ENCODE results near the gene RPL10. TPM values are rescaled to one million over a fixed set of nuclear protein-coding genes. Genes with fewer than 3 reads are reported as not detected.

RPL10 gene
- total and polyA plus RNA-seq, 2 of the 13 experiments (the other 11 are each of a cell fraction or from before 2014, with no cell fraction given): 2,381 to 4,713 TPM

DNA sequence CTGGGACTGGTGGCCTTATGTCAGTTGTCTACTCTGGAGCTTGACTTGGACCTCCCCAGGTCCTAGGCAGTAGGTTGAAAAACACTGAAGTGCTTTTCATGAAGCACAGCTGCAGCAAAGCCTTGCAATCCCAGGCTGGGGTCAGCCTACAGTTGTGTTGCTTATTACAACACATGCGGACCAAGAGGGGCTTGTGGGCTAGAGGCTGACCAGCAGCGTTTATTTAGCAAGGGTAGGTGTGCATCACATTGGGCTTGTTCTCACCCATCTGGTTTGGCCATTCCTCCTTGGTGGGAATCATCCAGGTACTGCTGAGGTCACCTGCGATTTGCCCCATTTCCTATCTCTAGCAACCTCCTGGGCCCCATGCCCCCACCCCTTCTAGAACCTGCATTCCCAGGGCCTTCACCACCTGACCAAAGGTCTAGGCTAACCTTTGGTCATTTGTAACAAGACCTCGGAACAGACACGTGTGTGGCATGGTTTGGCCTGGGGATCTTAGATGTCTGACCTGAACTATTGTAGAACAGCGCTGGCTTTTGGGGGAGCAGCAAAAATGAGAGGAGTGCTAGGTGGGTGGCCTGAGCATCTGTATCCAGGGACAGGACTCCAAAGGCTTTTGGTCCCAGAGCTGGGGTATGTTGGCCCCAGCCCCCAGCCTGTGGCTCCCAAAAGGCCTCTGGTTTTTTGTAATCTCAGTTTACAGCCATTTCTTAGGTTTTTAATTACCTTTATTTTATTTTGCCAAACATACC lies 3.0 kb downstream of the RPL10 start (continued):
- TF ChIP-seq ZKSCAN8 (CRISPR knock-in tag; IDR thresholded peaks at IDR 0.05; ENCODE audit: borderline replicate concordance) (no peak), MEF2D (CRISPR knock-in tag; IDR thresholded peaks at IDR 0.05) (no peak), MBNL3 (CRISPR knock-in tag; conservative IDR thresholded peaks at IDR 0.05) (no peak), IRX3 (CRISPR knock-in tag; IDR thresholded peaks at IDR 0.05; ENCODE audit: borderline replicate concordance, low read depth) (no peak), GATAD1 (CRISPR knock-in tag; IDR thresholded peaks at IDR 0.05) (0 out of 2 replicates have a peak, but pooled peaks have one; percentile 36), RFX3 (CRISPR knock-in tag; IDR thresholded peaks at IDR 0.05) (no peak), DR1 (CRISPR knock-in tag; IDR thresholded peaks at IDR 0.05) (no peak), HNRNPK (IDR thresholded peaks at IDR 0.05; ENCODE audit: low read depth, low read length, poor library complexity, severe bottlenecking) (no peak), ZNF616 (CRISPR knock-in tag; IDR thresholded peaks at IDR 0.05; ENCODE audit: low read depth) (0 out of 2 replicates have a peak, but pooled peaks have one; percentile 36), SMAD3 (CRISPR knock-in tag; IDR thresholded peaks at IDR 0.05) (no peak; the same call in 1 of the 2 replicates), PTBP1 (IDR thresholded peaks at IDR 0.05; ENCODE audit: low read depth, low read length, poor library complexity, severe bottlenecking) (no peak), XBP1 (CRISPR knock-in tag; IDR thresholded peaks at IDR 0.05) (no peak), MAFG (CRISPR knock-in tag; IDR thresholded peaks at IDR 0.05) (no peak), ZNF350 (CRISPR knock-in tag; IDR thresholded peaks at IDR 0.05; ENCODE audit: borderline replicate concordance, low read depth) (no peak), ZBTB8A (CRISPR knock-in tag; IDR thresholded peaks at IDR 0.05; ENCODE audit: borderline replicate concordance, low read depth) (no peak), TSC22D2 (CRISPR knock-in tag; IDR thresholded peaks at IDR 0.05; ENCODE audit: borderline replicate concordance) (no peak), FOXM1 (CRISPR knock-in tag; IDR thresholded peaks at IDR 0.05) (no peak), EP300 (IDR thresholded peaks at IDR 0.05; ENCODE audit: low read depth in 2 of 2, low read length in 2 of 2) (0 out of 4 replicates have a peak, but pooled peaks of 1 of the 2 experiments have one; percentile 37), EP300 (CRISPR knock-in tag; IDR thresholded peaks at IDR 0.05; ENCODE audit: borderline replicate concordance) (no peak), STAG1 (CRISPR knock-in tag; IDR thresholded peaks at IDR 0.05) (no peak)
- TF ChIP-seq, protein P1, sequence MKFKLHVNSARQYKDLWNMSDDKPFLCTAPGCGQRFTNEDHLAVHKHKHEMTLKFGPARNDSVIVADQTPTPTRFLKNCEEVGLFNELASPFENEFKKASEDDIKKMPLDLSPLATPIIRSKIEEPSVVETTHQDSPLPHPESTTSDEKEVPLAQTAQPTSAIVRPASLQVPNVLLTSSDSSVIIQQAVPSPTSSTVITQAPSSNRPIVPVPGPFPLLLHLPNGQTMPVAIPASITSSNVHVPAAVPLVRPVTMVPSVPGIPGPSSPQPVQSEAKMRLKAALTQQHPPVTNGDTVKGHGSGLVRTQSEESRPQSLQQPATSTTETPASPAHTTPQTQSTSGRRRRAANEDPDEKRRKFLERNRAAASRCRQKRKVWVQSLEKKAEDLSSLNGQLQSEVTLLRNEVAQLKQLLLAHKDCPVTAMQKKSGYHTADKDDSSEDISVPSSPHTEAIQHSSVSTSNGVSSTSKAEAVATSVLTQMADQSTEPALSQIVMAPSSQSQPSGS (CRISPR knock-in tag; IDR thresholded peaks at IDR 0.05): no peak
- TF ChIP-seq, protein P2, sequence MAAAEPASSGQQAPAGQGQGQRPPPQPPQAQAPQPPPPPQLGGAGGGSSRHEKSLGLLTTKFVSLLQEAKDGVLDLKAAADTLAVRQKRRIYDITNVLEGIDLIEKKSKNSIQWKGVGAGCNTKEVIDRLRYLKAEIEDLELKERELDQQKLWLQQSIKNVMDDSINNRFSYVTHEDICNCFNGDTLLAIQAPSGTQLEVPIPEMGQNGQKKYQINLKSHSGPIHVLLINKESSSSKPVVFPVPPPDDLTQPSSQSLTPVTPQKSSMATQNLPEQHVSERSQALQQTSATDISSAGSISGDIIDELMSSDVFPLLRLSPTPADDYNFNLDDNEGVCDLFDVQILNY (CRISPR knock-in tag; conservative IDR thresholded peaks at IDR 0.05): no peak
- TF ChIP-seq, protein P3, sequence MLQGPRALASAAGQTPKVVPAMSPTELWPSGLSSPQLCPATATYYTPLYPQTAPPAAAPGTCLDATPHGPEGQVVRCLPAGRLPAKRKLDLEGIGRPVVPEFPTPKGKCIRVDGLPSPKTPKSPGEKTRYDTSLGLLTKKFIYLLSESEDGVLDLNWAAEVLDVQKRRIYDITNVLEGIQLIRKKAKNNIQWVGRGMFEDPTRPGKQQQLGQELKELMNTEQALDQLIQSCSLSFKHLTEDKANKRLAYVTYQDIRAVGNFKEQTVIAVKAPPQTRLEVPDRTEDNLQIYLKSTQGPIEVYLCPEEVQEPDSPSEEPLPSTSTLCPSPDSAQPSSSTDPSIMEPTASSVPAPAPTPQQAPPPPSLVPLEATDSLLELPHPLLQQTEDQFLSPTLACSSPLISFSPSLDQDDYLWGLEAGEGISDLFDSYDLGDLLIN (CRISPR knock-in tag; IDR thresholded peaks at IDR 0.05; ENCODE audit: borderline replicate concordance): no peak

All from HepG2 (cell line).